HG03039 (cell line): Measurements from ENCODE around the gene BLOC1S4.
"Not testable (repeated sequence)": the region's sequence is repeated elsewhere in the genome, so short reads cannot be mapped to it uniquely, and the experiment has no call there.

Source experiments
- ATAC-seq: cut with Tn5 transposase; IDR thresholded peaks from one replicate; pipeline ENCODE4 v1.9.1; 2021; ENCODE audit warnings: mild to moderate bottlenecking, moderate library complexity; ENCODE audit not compliant: unreplicated experiment

BLOC1S4 gene

DNA sequence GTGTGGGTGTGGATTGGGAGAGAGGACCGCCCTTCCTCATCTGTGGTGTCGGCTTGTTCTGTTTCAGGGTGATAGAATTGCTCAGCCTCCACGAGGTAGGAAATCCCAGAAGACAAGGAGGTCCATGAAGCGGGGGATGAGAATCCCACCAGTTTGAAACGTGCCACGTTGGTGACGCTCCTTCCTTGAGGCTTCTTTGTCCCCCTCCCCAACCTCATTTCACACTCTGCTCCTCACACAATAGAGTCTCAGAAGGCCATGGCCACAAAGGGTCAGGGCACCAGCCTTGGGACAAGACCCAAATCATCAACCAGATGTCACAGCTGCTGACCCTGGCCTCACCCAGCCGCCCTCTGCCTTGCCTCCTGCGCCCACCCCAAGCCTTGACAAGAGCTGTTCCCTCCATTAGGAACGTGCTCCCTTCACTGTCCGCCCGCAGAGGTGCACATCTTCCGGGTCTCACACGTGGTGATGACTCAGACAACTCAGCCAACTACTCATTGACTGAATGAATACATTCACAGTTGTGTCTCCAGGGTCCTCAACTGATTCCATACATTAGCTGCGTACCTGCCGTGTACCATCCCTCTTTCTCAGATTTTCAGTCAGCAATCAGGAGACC is 18.3 kb downstream of the BLOC1S4 start:
- no peak for ATAC-seq

GRCh38 chr4:6739920-6740319 is 23.9 kb downstream of the BLOC1S4 start:
- no peak for ATAC-seq

- ATAC-seq = no peak
Observed at GRCh38 chr4:6740347-6740746, 24.4 kb downstream of the BLOC1S4 start.

- ATAC-seq = no peak
Observed at GRCh38 chr4:6742507-6742906, 26.5 kb downstream of the BLOC1S4 start.

DNA sequence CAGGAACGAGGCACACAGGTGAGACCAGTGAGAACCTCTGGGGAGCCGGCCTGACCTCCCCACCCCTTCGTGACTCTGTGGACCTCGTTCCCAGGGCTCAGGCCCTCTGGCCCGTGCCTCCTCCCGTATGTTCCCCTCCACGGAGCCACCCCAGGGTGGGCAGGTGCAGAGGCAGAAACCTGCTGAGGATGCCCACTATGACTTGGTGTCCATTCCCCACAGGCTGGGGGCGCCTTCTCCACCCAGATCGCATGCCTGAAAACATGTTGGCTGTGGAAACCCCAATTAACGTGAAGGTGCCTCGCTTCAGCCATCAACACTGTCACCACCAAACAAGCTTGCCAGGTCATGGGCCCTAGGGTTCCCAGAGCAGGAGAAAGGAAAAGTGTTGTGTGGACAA is 27.0 kb downstream of the BLOC1S4 start:
- ATAC-seq = no peak

GRCh38 chr4:6746721-6747293 is 30.8 kb downstream of the BLOC1S4 start:
- no peak for ATAC-seq

DNA sequence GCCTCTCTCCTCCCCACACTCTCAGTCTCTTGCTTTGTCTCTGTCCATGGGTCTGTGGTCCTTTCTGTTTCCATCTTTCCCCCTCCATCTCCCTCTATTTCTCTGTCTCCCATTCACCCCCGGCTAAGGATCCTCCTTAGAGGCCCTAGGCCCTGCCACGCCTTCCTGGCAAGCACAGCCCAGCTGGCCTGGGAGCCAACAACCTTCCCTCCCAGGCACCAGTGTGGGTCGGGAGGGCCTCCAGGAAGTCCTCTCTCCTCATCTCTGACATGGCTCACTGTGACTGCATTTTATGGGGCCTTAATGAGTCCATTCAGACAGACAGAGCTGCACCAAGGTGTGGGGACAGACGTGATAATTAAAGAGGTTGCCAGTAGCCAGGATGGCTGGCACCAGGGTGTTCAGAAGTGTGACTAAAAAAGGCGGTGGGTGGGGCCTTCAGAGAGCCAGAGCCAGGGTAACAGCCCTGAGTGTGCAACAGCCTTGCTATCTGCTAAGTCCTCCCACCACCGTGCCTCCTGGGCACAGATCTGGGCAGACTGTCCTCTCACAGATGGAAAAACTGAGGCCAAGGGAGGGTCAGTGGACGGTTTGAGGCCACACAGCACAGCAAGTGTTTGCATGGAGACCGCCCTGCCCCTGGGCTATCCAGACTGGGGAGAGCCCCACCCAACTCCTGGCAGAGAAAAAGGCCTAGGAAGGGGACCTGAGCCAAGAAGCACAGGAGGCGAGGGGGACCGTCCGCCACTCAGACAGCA is 31.5 kb downstream of the BLOC1S4 start:
- no peak for ATAC-seq

DNA sequence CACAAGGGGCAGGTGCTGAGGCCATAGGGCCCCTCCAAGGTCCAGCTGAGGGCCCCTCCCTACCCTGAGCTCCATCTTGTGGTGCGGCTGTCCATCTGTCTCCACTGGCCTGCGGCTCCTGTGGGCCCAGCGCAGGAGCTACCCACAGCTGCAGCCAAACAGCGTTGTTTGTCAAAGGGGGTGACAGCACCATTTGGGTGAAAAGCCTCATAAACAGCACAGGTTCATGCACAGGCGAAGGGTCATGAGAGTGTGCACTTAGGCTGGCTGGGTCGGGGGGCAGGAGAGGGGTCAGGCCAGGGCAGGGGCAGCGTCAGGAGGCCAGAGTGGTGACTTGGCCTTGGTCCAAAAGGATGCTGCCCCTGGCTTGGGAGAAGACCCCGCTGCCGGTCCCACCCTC is 32.3 kb downstream of the BLOC1S4 start:
- ATAC-seq = no peak

DNA sequence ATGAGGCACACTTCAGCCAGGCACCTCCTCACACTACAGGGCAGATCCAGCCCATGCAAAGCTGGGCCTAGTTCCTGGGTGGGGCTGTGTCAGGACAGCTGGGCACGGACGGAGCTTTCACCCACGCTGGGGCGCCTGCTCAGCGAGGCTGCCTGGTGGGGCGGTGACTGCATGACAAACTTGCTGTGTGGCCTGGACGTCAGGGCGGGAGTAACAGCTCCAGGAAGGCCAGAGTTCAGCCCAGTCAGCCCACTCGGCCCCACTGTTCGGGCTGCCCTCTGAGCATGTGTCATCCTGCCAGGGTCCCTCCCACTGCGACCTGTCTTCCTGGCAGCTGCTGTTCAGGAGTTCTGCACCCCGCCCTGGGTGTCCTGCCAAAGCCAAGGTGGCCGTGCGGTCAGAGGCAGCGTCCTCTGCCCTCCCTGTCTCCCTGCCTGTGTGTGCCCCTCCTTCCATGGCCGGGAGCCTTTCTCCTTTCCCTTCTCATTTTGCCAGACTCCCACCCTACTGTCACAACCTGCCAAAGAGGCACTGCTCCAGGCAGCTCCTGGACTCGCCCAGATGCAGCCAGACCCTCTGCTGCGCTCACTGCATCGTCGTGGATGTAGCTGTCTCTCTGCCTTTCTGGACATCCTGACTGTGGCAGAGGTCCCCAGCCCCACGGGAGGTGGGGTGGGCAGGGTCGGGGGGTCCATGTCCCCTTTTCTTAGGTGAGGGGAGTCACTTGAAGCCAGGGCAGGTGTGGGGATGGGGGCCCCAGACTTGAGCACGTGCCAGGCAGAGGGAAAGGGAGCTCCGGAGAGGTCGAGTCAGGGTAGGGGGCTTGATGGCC is 33.6 kb downstream of the BLOC1S4 start:
- ATAC-seq = no peak

DNA sequence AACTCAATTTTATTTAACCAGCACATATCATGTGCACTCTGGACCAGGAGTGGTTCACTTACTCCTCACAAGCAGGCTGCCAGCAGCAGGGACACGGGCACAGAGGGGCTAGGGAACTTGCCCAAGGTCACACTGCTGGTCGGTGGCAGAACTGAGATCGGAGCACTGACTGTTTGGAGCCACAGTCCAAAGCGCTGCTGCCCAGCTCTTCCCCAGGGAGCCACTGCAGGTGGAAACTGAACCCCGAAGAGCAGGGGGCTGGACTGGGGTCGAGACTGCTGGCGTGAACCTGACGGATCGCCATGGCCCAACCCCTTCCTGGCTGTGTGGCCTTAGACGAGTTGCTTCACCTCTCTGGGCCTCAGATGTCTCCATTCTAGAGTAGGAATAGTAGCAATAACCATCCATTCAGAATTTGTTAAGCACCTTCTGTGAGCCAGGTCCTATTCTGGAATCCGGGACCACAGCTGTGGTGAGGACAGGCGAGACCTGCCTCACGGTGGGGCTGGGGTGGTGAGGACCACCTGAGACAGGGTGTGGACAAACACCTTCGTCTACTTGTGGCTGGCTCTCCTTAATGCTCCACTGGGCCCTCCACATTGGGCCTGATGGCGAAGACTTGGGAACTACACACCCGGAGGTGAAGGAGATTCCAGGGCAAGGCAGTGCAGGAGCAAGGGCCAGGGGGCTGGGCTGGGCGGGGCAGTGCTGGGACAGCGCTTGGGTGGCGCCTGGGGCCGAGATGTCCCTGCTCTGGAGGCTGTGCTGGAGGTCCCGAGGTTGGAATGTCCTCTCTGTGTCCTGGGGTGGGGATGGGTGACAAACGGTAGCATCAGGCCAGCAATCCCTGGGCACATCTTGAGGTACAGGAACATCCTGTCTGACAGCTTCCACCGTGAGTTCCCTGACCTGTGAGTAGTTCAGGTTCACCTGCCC is 34.6 kb downstream of the BLOC1S4 start:
- no peak for ATAC-seq

DNA sequence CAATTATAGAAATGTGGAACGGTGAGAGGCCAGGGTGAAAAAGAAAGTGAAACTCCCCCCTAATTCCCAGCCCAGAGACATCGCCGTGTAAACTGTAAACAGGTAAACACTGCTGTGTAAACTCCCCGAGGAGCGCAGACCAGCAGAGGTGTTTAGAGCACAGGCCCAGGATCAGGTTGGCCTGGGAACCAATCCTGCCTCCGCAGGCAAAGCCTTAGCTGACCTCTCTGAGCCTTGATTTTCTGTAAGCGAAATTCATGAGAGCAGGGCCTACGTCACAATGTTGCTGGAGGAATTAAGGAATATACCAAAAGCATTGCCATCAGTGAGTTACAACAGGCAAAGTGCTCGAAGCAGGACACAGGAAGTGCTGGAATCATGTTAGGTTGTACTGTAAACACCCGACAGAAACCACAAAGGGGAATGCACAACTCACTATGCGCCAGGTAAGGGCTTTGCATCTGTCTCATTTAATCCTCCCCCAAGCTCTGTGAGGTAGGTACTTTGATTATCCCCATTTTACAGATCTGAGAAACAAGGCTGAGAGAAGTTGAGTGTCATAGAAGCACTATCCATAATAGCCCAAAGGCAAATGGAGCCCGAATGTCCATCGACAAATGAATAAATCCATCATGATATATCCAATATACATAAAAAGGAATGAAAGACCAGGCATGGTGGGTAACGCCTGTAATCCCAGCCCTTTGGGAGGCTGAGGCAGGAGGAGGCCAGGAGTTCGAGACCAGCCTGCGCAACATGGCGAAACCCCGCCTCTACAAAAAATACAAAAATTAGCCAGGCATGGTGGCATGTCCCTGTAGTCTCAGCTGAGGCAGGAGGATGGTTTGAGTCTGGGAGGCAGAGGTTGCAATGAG is 35.9 kb downstream of the BLOC1S4 start:
- no peak for ATAC-seq

DNA sequence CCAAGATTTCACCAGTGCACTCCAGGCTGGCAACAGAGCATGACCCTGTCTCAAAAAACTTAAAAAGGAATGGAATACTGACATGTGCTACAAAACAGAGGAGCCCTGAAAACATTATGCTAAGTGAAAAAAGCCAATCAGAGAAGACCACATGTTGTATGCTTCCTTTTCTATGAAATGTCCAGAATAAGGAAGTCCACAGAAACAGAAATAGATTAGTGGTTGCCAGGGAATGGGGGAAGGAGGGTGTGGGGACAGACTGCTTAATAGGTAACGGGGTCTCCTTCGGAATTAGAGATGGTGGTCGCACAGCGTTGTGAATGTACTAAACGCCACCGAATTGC is 36.5 kb downstream of the BLOC1S4 start:
- ATAC-seq = no peak

GRCh38 chr4:6753103-6753560 is 37.2 kb downstream of the BLOC1S4 start:
- no peak for ATAC-seq

DNA sequence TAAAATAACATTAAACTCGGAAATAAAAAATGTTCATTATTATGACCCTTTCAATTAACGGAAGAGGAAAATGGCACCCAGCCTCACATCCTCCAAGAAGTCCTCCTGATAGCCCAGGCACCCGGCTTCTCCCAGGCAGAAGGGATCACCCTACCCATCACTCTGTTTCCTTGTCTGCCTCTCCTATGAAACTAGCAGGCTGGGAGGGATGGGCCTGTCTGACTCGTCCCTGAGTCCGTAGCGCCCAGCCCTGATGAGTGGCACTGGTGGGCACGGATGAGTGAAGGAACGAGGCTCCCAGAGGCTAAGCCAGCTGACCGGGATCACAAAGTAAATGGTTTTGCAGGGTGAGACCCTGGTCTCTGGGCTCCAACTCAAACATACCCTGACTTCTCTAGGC is 37.9 kb downstream of the BLOC1S4 start:
- no peak for ATAC-seq

DNA sequence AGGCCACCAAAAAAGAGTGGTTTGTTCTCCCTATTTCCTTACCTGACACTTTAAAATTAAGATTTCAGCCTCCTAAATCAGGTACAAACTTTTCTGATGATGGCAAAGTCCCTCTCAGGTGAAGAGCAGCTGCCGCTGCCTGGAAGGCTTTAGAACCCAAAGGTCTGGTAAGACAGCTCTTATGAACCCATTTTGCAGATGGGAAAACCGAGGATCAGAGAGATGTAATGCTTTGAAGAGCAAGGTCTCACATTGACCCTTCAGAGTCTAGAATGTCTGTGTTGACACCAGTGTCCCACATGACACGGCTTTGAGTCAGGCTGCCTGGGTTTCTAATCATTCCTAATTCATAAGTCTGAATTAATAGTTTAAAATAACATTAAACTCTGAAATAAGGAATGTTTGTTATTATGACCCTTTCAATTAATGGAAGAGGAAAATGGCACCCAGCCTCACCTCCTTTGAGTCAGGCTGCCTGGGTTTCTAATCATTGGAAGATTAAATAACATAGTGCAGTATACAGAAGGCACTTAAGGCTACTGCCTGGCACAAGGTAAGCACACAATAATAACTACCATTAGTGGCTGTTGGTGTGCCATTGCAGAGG is 38.6 kb downstream of the BLOC1S4 start:
- ATAC-seq = no peak

DNA sequence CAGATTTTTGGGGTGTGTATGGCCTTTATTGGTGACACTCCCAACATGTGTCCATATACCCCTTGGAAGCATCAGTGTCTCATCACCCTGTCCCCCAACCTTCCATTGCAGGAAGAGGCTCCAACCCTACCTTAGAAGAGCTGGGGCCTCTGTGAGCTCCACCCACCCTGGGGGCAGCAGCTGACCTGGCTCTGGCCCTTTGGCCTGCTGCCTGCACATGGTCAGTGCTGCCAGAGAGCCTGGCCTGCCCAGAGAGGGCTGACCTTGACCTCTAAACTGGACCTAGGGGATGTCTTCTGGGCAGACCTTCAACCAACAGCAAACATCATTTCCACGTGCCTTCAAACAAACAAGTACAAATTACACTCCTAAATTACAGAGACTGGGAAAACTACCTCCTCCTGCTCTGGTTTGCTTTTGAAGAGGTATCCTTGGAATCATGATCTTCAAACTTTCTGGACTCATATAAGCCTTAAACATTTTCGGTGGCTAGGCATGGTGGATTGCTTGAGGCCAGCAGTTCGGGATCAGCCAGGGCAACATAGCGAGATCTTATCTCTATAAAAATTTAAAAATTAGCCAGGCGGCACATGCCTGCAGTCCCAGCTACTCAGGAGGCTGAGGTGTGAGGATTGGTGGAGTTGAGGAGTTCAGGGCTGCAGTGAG is 39.2 kb downstream of the BLOC1S4 start:
- no peak for ATAC-seq

DNA sequence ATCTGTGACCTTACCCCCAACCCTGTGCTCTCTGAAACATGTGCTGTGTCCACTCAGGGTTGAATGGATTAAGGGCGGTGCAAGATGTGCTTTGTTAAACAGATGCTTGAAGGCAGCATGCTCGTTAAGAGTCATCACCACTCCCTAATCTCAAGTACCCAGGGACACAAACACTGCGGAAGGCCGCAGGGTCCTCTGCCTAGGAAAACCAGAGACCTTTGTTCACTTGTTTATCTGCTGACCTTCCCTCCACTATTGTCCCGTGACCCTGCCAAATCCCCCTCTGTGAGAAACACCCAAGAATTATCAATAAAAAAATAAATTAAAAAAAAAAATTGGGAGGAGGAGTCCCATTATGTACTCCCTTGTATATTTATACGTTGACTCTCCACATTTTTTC is 40.4 kb downstream of the BLOC1S4 start:
- ATAC-seq = not testable (repeated sequence)

DNA sequence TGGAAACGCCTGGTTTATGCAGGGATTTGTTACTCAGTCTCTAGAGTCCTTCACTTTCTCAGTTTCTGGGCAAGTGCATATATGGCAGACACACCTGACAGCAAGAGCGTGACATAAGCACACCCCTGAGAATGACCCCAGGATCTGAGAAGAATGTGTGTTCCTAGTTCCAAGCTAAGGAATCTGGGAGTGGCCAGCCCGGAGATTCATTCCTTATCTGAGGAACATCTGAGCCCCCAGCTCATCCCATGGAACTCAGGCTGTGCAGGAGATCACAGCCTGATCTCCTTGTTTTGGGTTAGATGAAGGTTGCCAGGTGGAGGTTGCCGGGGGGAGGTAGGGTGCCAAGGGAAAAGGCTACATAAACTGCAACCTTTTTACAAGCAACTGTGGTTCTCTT is 42.8 kb downstream of the BLOC1S4 start:
- ATAC-seq = no peak

DNA sequence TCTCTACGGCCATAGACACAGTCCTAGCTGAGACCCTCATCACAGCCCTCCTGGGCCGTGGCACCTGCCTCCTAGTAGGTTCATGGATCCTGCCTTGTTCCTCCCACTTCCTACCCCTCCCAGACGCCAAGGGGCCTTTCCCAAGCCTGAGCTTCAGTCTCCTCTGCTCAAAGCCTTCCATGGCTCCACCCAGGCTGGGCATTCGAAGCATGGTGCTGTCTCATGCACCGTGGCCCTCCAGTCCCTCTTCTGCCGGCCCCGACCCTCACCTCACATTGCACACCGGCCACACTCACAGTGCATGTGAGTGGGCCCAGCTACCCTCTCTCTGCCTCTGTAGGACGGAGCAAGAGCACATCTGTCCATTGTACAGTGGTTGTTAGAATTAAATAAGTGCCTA is 44.9 kb downstream of the BLOC1S4 start:
- no peak for ATAC-seq
